Stimulated activated CD4-positive, alpha-beta T cell treated with anti-CD3 and anti-CD28 coated beads, Interleukin-4, amount 100 ng/mL, for 48 hours (primary cell): ENCODE results near the gene RBBP6.
"Not testable (repeated sequence)": the region's sequence is repeated elsewhere in the genome, so short reads cannot be mapped to it uniquely, and the experiment has no call there.

Experiments used
- DNase-seq, 2 donors: peaks; one replicate each; pipeline ENCODE4 v3.0.0-alpha.2; 2020; ENCODE audit warnings: low read depth in 2 of 2

Gene RBBP6, protein sequence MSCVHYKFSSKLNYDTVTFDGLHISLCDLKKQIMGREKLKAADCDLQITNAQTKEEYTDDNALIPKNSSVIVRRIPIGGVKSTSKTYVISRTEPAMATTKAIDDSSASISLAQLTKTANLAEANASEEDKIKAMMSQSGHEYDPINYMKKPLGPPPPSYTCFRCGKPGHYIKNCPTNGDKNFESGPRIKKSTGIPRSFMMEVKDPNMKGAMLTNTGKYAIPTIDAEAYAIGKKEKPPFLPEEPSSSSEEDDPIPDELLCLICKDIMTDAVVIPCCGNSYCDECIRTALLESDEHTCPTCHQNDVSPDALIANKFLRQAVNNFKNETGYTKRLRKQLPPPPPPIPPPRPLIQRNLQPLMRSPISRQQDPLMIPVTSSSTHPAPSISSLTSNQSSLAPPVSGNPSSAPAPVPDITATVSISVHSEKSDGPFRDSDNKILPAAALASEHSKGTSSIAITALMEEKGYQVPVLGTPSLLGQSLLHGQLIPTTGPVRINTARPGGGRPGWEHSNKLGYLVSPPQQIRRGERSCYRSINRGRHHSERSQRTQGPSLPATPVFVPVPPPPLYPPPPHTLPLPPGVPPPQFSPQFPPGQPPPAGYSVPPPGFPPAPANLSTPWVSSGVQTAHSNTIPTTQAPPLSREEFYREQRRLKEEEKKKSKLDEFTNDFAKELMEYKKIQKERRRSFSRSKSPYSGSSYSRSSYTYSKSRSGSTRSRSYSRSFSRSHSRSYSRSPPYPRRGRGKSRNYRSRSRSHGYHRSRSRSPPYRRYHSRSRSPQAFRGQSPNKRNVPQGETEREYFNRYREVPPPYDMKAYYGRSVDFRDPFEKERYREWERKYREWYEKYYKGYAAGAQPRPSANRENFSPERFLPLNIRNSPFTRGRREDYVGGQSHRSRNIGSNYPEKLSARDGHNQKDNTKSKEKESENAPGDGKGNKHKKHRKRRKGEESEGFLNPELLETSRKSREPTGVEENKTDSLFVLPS (N-terminal part only)

DNA sequence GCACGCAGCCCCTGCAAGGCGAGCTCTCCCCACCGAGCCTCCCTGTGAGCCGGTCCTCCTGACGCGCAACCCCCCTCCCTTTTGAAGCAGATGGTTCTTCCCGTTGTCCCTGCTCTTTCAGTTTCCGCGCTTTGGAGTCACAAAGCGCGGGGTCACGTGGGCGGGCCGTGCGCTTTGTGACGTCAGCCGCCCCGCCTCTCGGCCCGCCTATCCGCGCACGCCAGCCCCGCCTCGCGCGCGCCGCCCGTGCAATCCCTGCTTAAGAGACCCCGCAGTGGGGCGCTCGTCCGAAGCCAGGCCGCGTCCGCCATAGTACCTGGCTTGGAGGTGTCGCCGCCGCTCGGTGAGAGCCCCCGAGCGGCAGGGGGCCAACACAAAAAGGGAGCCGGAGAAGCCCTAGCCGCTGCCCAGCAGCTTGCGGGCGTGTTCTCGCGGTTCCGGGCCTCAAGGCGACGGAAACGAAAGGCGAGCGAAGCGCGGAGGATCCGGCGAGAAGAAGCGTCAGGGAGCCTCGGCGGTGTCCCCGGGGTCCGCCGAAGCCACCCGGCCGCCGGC is at the start of gene RBBP6:
Gene RBBP6 (plus strand): TSS at position 272 of the 555 bp plus-strand sequence. CDS start 1,061 bp downstream, outside the sequence.
- peak; percentile 88 to 91 for DNase-seq

DNA sequence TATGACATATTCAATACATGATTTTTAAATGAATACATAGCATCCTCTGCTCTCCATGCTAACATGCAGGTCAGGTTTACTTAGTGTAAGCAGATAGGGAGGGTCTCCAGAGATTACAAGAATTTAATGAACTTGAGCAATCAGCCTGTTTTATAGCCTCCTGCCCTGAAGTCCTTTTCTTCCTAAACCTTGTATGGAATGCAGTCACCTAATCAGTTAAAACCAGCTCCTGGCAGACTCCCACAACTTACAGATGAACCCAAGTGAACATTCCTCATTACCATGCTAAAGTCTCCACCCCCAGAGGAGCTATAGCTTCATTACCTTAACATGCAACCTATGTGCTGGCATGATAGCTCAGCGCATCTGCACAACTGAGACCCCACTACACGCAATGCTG is 48.5 kb upstream of the RBBP6 start:
- no peak for DNase-seq

DNA sequence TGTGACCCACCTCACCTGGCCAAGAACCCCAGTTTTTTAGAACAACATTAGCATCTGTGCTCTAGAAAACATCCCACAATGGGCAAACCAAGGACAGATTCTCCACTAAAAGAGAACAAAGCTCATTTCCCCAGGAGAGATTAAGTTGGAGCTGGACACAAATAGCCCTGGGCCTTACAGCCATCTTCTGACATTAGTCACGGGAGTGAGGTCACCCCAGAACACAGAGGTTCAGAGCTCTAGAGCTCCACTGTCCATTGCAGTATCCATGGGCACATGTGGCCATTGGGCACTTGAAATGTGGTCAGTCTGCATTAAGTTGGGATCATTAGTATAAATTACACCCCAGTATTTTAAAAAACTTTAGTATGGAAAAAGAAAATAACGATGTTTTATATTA is 47.6 kb upstream of the RBBP6 start:
- DNase-seq = no peak

DNA sequence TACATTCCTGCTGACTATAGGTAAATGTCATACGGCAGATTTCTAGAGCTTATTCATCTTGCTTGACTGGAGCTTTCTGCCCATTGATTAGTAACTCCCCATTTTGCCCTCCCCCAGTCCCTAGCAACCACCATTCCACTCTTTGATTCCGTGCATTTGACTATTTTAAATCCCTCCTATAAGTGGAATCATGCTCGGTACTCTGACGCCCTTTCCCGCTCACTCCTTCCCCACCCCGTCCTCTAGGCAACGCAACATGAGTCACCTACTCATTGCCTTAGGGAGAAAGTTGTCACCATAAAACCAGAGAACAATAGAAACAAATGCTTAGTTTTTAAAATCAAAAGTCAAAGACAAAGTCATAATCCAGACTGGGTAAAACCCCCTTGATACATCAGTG is 45.5 kb upstream of the RBBP6 start:
- no peak for DNase-seq

DNA sequence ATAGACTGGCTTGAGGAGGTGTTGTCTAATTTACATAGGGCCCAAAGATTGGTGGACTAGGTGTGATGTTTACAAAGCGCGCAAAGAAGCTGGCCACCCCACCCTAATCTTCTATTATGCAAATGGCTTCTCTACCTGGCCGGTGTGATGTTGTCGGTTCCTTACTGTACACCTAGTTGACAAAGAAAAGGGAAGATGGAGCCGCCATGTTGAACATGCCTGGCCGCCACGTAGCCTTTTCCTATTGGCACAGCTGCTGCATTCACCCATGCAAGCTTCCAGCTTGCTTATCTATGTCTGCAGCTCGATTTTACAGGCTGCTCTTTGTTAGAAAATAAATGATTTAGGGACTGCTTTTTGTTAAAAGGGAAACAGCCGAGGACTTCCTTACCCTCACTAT is 44.2 kb upstream of the RBBP6 start:
- not testable (repeated sequence) for DNase-seq

DNA sequence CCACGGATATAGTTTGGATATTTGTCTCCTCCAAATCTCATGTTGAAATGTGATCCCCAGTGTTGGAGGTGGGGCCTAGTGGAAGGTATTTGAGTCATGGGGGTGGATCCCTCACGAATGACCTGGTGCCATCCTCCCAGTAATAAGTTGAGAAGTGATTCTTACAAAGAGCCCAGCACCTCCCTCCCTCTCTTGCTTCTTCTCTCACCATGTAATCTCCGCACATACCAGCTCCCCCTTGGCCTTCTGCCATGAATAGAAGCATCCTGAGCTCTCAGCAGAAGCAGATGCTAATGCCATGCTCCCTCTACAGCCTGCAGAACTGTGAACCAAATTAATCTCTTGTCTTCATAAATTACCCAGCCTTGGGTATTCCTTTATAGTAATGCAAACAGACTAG is 41.9 kb upstream of the RBBP6 start:
- no peak for DNase-seq

DNA sequence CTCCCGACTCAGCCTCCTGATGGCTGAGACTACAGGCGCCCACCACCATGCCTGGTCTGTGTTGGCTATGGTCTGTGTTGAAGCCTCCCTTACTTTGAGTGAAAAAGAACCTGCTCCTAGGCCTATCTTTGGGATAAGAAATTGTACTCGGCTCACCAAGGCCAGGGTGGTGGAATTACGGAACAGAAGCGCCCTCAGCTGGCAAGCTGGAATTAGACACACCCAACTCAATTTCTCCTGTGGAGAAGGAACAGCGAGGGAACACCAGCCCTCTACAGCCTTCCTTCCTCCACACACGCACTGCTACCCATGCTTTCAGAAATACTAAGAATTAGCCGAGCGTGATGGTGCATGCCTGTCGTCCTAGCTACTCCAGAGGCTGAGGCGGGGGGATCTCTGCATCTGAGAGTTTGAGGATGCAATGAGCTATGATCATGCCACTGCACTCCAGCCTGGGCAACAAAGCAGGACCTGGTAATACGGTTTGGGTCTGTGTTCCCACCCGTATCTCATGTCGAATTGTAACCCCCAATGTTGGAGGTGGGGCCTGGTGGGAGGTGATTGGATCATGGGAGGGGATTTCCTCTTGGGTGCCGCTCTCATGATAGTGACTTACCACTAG is 40.1 kb upstream of the RBBP6 start:
- DNase-seq = peak in 1 of 2 donors; percentile 11

DNA sequence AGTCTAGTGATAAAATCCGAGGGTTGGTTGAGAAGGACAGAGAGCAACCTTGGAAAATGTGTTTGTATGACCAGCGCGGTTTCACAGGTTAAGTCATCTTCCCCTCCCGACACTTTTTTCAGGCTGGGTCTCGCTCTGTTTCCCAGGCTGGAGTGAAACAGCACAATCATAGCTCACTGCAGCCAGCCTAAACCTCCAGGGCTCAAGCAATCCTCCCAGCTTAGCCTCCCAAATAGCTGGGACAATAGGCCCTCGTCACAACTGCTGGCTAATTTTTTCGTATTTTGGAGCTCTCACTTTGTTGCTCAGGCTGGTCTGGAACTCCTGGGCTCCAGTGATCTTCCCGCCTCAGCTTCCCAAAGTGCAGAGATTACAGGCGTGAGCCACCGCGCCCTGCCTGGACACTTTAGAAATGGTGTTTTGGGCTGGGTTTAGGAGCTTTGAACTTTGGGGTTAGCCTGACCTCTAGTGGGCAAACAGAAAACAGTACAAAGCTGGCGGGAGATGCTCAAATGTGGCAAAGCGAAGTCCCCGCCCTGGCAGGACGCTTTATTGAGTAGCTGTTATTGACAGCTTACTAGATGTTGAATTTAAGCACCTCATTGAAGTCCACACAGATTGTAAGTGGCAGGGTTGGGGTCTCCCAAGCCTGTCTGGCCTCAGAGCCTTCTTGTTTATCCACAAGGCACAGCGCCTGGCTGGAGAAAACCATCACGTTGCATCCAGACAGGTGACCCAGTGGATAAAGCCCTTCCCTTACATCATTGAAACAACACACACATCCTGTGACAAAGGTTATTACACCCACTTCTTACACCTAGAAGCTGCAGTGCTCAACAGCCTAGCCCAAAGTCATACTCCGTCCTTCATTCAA is 34.7 kb upstream of the RBBP6 start:
- DNase-seq = peak; percentile 23 to 40

DNA sequence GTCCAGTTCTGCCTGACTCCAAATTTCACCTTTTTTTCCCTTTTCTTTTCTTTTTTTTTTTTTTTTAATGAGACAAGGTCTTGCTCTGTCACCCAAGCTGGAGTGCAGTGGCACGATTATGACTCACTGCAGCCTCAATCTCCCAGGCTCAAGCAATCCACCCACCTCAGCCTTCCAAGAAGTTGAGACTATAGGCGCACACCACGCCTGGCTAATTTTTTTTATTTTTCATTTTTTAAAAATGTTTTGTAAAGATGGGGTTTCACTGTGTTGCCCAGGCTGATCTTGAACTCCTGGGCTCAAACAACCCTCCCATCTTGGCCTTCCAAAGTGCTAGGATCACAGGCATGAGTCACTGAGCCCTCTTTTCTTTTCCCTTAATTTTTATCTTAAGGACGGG is 33.4 kb upstream of the RBBP6 start:
- no peak for DNase-seq

DNA sequence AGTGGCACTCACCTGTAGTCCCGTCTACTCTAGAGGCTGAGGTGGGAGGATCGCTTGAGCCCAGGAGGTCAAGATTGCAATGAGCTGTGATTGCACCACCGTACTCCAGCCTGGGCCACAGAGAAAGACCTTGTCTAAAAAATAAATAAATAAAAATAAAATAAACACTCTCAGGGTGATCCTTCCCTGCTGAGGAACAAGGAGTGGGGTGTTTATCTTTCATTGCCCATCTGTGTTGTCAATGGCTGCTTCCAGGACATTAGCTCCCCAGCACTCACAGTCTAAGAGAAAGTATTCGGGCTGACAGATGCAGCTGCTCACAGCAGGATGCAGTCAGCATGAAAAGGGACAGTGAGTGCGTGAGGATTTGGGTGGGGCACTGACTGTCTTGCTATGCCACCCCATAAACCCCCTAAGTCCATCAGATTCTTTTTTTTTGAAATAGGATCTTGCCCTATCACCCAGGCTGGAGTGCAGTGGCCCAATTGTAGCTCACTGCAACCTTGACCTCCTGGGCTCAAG is 31.3 kb upstream of the RBBP6 start:
- no peak for DNase-seq

DNA sequence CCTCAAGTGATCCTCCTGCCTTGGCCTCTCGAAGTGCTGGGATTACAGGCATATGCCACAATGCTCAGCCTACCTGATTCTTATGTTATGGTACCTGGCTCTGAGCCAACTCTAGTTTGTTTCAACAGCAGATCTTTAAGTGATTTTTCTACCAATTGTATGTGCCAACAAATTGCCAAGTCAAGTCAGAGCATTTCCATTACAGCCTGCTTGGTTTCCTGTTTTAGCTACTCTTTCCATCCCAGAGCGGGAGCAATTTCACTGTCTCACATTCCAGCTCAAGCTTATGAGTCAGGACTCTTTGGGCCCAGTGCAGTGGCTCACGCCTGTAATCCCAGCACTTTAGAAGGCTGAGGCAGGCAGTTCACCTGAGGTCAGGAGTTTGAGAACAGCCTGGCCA is 30.8 kb upstream of the RBBP6 start:
- no peak for DNase-seq

DNA sequence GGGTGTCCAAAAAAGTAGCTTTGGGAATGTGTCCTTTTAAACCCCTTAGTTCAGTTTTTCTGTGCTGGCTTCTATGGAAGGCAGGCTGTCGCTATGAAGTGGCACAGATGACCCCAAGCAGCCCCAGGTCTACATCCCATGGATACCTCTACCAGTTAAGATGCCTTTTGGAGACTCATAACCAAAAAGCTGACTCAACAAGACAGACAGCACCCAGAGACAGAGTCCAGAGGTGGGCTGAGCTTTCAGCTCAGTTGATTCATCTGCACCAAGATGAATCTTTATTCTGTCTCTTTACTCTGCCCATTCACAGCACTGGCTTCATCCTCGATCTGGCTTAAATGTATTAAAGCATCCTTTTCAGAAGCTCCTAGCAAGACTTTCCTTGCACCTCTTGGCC is 29.8 kb upstream of the RBBP6 start:
- DNase-seq = no peak

DNA sequence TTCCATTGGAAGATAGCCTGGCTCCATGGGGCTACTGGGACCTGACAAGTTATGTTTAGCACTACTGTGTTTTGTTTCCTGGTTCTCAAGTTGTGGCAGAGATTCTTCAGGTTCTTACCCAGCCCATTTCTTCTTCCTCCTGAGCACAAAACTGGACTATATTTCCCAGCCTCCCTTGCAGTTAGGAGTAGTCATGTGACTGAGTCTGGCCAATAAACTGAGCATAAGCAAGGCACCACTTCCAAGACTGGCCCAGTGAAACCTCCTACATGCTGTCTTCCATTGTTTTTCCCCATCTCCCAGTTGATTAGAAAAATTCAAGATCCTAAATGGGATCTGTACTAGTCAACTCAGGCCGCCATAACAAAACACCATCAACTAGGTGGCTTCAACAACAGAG is 28.2 kb upstream of the RBBP6 start:
- no peak for DNase-seq

DNA sequence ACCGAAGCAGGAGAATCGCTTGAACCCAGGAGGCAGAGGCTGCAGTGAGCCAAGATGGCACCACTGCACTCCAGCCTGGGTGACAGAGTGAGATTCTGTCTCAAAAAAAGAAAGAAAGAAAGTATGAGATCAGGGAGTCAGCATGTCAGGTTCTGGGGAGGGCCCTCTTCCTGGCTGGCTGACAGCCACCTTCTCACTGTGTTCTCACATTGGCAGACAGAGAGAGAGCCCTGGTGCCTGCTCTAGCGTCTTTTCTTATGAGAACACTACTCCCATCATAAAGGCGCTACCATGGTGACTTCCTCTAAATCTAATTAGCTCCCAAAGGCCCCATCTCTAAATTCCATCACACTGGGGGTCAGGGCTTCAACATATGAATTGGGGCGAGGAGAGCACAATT is 27.6 kb upstream of the RBBP6 start:
- DNase-seq = no peak

DNA sequence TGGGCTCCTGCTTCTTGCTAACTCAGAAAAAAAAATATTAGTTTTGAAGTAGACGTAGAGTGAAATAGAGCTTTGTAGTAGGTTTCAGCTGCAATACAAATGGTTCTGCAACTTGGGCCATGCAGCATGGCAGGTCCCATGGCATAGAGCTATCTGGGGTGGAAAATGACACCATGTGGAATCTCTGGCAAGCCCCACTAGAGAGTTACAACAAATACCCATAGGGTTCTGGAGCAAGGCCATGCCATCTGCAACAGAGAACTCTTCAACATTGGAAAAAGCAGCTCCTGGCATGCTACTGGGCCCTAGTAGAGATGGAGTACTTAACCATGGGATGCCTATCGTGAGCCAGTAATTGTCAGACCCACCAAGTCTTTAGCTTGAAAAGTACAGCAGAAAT is 25.3 kb upstream of the RBBP6 start:
- DNase-seq = no peak

DNA sequence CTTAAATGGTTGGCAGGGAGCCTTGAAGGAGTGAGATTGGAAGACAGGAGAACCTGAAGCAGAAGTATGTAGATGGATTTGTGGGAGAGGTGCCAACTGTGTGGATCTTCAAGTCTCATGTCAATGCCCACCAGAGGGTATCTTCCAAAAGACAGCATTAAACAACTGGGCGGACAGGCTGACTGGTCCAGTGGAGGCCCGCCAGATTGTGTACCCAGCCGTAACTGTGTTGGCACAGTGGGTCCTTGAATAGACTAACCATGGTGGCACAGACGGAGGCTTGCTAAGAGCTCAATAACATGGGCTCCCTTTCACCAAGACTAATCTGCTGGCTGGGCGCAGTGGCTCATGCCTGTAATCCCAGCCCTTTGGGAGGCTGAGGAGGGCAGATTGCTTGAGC is 24.2 kb upstream of the RBBP6 start:
- DNase-seq = no peak

DNA sequence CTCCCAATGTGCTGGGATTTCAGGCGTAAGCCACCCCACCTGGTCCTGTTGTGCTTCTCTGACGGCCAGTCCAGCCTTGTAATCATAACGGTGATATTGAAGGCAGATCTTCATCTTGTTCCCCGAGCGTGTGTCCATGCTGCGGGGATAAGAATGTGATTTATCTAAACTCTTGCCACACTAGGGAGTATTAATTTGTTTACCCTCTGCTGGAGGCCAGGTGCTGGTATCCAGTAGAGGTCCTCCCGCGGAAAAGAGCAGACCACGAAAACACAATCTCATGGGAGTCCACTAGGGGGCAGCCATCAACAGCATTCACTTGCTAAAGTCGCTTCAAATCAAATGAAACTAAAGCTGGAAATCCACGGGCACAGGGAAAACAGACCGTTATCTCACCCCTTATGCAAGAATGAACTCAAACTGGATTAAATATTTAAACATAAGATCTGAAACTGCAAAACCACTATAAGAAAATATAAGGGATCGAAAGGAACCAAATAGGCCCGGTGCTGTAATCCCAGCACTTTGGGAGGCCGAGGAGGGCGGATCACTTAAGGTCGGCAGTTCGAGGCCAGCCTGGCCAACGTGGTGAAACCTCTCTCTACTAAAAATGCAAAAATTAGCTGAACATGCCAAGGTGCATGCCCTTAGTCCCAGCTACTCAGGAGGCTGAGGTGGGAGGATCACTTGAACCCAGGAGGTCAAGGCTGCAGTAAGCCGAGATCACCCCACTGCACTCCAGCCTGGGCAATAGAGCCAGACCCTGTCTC is 22.3 kb upstream of the RBBP6 start:
- peak; percentile 68 to 72 for DNase-seq

DNA sequence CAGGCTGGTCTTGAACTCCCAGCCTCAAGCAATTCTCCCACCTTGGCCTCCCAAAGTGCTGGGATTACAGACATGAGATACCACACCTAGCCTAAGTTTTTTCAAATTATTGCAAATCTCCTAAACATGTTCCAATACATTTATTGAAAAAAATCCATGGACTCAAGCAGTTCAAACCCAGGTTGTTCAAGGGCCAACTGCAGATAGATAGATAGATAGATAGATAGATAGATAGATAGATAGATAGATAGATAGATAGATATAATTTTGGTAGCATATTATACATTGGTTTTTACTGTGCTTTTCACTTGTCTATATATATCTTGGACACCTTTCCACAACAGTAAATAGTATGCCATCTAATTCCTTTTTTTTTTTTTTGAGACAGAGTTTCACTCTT is 20.9 kb upstream of the RBBP6 start:
- DNase-seq = no peak

DNA sequence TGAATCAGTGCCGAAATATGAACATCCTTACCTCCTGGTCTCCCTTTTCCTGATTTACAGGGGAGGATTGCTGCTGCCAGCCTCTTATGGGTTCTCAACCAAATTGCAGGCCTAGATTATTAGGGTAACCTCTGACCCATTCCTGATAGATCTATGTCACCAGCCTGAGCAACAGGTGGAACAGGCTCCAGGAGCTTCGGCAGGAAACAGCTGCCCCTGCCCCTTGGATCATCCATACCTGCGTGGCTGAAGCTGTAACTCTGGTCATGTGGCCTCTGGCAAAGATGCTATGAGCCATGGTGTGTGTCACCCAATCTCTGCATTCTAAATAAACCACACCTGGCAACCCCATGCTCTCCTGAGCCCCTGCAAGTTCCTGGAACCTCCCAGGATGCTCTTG is 18.4 kb upstream of the RBBP6 start:
- DNase-seq = no peak

DNA sequence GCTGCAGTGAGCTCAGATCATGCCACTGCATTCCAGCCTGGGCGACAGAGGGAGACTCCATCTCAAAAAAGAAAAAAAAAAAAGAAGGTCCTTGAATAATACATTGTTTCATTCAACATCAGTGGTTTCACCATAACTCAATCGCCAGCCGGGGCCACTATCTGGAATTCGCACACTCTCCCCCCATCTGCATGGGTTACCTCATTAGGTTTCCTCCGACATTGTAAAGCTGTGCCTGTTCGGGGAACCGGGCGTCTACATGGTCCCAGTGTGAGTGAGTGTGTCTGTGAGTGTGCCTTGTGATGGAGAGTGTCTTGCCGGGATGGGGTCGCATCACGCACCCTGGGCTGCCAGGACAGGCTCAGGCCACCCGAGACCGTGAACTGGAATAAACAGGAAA is 16.6 kb upstream of the RBBP6 start:
- DNase-seq = no peak
